ENCODE measurements around the gene AOPEP.

AOPEP gene

GRCh38 chr9:94761481-94761880 lies 35.0 kb downstream of the AOPEP start:
- no peak for DNase-seq

- no peak for DNase-seq
Observed at GRCh38 chr9:94767331-94768072, 41.0 kb downstream of the AOPEP start.

GRCh38 chr9:94768766-94769165 lies 42.3 kb downstream of the AOPEP start:
- no peak for DNase-seq

- no peak for DNase-seq
Observed at GRCh38 chr9:94770334-94770733, 43.8 kb downstream of the AOPEP start.

- no peak for DNase-seq
Observed at GRCh38 chr9:94771096-94771495, 44.6 kb downstream of the AOPEP start.

GRCh38 chr9:94772144-94772543 lies 45.6 kb downstream of the AOPEP start:
- no peak for DNase-seq

- DNase-seq: no peak
Observed at GRCh38 chr9:94772639-94773303, 46.3 kb downstream of the AOPEP start.

GRCh38 chr9:94773655-94774054 lies 47.2 kb downstream of the AOPEP start:
- no peak for DNase-seq

- DNase-seq: no peak
Observed at GRCh38 chr9:94778013-94778412, 51.5 kb downstream of the AOPEP start.

- no peak for DNase-seq
Observed at GRCh38 chr9:94779031-94779430, 52.5 kb downstream of the AOPEP start.

GRCh38 chr9:94779693-94780290 lies 53.3 kb downstream of the AOPEP start:
- no peak for DNase-seq

GRCh38 chr9:94780516-94780950 lies 54.0 kb downstream of the AOPEP start:
- no peak for DNase-seq

- DNase-seq: no peak
Observed at GRCh38 chr9:94782355-94783101, 56.0 kb downstream of the AOPEP start.

GRCh38 chr9:94783102-94783682 lies 56.7 kb downstream of the AOPEP start:
- peak; percentile 89 for DNase-seq

- DNase-seq: no peak
Observed at GRCh38 chr9:94783928-94784327, 57.4 kb downstream of the AOPEP start.

- no peak for DNase-seq
Observed at GRCh38 chr9:94785215-94786169, 59.0 kb downstream of the AOPEP start.

- no peak for DNase-seq
Observed at GRCh38 chr9:94786586-94786985, 60.1 kb downstream of the AOPEP start.

- DNase-seq: no peak
Observed at GRCh38 chr9:94787266-94787665, 60.8 kb downstream of the AOPEP start.

GRCh38 chr9:94788570-94789105 lies 62.1 kb downstream of the AOPEP start:
- no peak for DNase-seq

- DNase-seq: no peak
Observed at GRCh38 chr9:94791435-94791834, 64.9 kb downstream of the AOPEP start.

GRCh38 chr9:94792511-94792910 lies 66.0 kb downstream of the AOPEP start:
- DNase-seq: no peak

Data from NCI-H1048 (cell line).